ENCODE measurements around the gene MOAP1.
A peak's percentile ranks its signal among the peaks of the same experiment; 100 is the strongest.
"Not testable (repeated sequence)": the region's sequence is repeated elsewhere in the genome, so short reads cannot be mapped to it uniquely, and the experiment has no call there.

MOAP1 gene, protein sequence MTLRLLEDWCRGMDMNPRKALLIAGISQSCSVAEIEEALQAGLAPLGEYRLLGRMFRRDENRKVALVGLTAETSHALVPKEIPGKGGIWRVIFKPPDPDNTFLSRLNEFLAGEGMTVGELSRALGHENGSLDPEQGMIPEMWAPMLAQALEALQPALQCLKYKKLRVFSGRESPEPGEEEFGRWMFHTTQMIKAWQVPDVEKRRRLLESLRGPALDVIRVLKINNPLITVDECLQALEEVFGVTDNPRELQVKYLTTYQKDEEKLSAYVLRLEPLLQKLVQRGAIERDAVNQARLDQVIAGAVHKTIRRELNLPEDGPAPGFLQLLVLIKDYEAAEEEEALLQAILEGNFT

DNA sequence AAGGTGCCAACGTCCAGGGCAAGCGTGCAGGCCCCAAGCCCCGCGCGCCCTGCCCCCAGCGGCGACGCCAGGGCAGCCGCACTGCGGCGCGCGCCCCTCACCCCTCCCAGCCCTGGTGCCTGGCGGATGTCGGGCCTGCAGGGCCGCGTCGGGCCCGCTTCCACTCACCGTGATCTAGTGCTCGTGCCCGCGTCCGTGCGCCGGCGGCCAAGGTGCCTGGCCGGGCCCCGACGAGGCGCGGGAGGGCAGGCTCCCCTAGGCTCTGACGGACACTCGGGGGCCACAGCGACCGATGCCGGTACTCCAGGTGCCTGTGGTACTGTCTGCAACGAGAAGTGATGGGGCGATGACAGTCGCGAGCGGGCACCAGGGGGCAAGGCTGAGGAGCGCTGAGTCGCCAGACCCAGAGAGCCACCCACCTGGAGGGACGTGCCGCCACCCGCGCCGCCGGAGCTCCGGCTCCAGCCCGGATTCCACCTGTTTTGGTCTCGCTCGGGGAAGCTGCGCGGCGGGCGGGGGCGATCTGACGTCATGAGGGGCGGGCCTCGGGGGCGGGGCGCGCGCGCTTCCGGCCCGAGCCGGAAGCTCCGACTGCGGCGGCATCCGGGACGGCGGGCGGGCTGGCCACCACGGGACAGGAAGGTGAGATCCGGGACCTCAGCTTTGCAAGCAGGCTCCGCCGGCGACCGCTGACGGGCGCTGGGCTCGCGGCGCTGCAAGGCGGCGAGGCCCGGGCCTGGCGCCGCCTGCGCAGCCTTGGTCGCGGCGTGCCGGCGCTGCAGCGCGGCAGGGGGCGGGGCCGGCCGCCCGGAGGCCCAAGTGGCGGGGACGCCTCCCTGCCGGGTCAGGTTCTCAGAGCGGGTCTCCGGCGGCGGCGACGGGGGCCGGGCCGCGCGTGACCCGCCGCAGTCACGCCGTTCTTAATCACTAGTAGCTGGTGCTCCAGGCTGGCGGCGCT, at the start of gene MOAP1, which contains the start of gene LYSET:
Gene MOAP1, minus strand, starts transcription at position 507 of the 958 bp plus-strand sequence. CDS start 655 bp downstream, outside the sequence.
Gene LYSET, plus strand, starts transcription at position 927 of the 958 bp plus-strand sequence. CDS start 89 bp downstream, outside the sequence.
- H3K9me3 Mint-ChIP-seq: no peaks in the 10 kb centered on the region
- peak within 1 kb of the TSS; percentile 94 for H3K27ac Mint-ChIP-seq

DNA sequence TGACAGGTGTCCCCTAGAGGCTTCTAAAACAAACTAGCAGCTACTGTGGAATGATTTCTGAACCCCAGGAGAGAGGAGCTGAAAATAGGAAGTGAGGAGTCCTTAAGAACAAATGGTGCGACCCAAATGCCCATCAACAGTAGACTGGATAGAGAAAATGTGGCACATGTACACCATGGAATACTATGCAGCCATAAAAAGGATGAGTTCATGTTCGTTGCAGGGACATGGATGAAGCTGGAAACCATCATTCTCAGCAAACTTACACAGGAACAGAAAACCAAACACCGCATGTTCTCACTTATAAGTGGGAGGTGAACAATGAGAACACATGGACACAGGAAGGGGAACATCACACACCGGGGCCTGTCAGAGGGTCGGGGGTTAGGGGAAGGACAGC, 48.4 kb upstream of the MOAP1 start:
- not testable (repeated sequence) for H3K36me3 Mint-ChIP-seq (ENCODE audit: low read depth); H3K27me3 Mint-ChIP-seq (ENCODE audit: low read depth); H3K27ac Mint-ChIP-seq; H3K4me1 Mint-ChIP-seq (ENCODE audit: low read depth); H3K9me3 Mint-ChIP-seq; H3K4me3 Mint-ChIP-seq

More for the DNA sequence above, at the start of gene MOAP1, which contains the start of gene LYSET:
- Mint-ChIP-seq H3K36me3 (ENCODE audit: low read depth) (peaks cover 8% of the 10 kb centered on the region), H3K4me3 (peak within 1 kb of the TSS; percentile 94), H3K4me1 (ENCODE audit: low read depth) (peaks cover 18% of the 10 kb centered on the region), H3K27me3 (ENCODE audit: low read depth) (no peaks in the 10 kb centered on the region)

DNA sequence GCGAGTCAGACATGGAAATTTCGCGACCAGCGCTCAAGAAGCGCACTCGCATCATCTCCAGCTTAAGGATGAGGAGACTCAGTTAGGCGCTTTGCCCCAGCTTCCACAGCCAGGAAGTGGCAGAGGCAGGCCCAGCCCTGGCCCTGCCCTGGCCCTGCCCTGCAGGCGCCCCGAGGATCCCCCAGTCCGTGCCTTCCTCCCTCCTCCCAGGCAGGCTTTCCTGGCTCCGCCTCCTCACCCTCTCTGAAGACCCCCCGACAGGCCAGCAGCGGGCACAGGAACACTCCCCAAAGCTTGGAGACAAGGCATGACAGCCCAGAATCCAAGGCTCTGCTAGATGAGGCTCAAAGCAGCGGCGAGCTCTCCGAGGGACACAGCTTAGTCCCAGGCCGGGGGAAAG, 47.5 kb upstream of the MOAP1 start:
- Mint-ChIP-seq H3K4me1 (ENCODE audit: low read depth) (peaks cover 6% of the 10 kb centered on the region), H3K4me3 (no peak overlapping the region), H3K36me3 (ENCODE audit: low read depth) (peaks cover 8% of the 10 kb centered on the region), H3K27ac (no peak overlapping the region), H3K9me3 (no peaks in the 10 kb centered on the region), H3K27me3 (ENCODE audit: low read depth) (peaks cover 3% of the 10 kb centered on the region)

DNA sequence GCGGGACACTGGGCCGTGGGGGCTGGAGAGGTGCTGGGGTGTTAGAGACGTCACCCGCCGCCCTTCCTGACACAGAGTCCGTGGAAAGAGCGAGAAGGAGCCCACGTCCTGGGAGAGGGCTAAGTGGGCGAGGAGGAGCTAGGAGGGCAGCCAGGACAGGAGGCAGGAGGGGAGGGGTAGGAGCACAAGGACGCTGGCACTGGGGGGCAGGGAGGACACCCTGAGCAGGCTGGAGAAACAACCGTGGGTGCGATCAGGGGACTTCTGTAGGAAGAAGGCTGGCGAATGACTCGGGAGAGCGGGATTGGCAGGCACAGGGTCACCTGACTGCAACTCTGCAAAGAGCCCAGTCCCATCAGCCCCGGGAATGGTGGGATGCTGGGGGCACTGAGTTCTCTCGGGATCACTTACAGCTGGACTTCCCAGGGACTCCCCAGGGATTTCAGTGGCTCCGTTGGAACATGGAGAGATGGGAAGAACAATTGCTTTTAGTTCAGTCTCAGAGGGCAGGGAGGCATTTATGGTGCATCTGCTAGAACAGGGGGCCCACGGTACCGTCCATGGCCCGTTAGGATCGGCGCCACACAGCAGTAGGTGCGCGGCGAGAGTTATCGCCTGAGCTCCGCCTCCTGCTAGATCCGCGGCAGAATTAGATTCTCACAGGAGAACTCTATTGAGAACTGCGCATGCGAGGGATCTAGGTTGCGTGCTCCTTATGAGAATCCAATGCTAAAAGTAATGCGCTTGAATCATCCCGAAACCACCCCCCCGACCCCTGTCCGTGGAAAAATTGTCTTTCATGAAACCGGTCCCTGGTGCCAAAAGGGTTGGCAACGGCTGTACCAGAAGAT, 46.7 kb upstream of the MOAP1 start:
- H3K4me3 Mint-ChIP-seq: peak overlapping the region; percentile 38
- H3K27ac Mint-ChIP-seq: no peak overlapping the region
- peaks cover 10% of the 10 kb centered on the region for H3K36me3 Mint-ChIP-seq (ENCODE audit: low read depth)
- peaks cover 3% of the 10 kb centered on the region for H3K27me3 Mint-ChIP-seq (ENCODE audit: low read depth)
- peaks cover 6% of the 10 kb centered on the region for H3K4me1 Mint-ChIP-seq (ENCODE audit: low read depth)
- no peaks in the 10 kb centered on the region for H3K9me3 Mint-ChIP-seq

DNA sequence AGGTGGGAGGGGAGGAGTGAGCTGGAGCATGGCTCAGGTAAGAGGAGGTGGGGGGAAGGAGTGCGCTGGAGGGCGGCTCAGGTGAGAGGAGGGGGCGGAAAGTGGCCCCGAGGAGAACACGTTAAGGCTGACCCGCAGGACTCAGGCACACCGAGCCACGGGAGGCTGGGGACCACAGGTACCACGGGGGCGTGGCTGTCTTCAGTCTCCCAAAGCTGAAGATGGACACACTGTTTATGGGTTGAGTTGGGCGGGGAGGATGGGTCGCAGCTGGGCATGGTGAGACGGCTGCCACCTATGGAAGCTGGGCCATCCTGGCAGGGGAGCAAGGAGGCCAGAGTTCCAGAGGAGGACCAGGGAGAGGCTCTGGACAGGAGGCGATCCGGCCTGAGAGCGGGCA, 45.8 kb upstream of the MOAP1 start:
- peaks cover 6% of the 10 kb centered on the region for H3K4me1 Mint-ChIP-seq (ENCODE audit: low read depth)
- H3K27ac Mint-ChIP-seq: no peak overlapping the region
- H3K9me3 Mint-ChIP-seq: no peaks in the 10 kb centered on the region
- peak overlapping the region; percentile 63 for H3K4me3 Mint-ChIP-seq
- peaks cover 3% of the 10 kb centered on the region for H3K27me3 Mint-ChIP-seq (ENCODE audit: low read depth)
- peaks cover 17% of the 10 kb centered on the region for H3K36me3 Mint-ChIP-seq (ENCODE audit: low read depth)

DNA sequence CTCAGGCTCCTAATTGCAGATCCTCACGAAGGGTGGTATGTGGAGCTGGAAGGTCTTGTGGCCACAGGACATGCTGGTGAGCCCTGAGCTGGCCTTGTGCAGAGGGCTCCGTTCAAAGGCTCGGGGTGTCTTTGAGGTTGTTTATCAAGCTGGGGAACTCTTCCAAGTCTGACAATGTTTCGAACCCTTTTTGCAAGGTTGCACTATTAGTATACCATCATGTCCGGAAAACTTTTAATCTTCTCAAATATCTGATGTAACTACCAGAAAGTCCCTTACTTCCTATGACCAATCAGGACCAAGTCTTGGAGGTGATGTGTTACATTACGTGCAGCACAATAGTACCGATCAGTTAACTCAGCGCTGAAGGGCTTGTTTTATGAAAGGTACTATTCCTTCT, 43.9 kb upstream of the MOAP1 start:
- peaks cover 21% of the 10 kb centered on the region for H3K36me3 Mint-ChIP-seq (ENCODE audit: low read depth)
- no peak overlapping the region for H3K27ac Mint-ChIP-seq
- H3K9me3 Mint-ChIP-seq: no peaks in the 10 kb centered on the region
- H3K27me3 Mint-ChIP-seq (ENCODE audit: low read depth): peaks cover 3% of the 10 kb centered on the region
- no peak overlapping the region for H3K4me3 Mint-ChIP-seq
- H3K4me1 Mint-ChIP-seq (ENCODE audit: low read depth): peaks cover 6% of the 10 kb centered on the region

DNA sequence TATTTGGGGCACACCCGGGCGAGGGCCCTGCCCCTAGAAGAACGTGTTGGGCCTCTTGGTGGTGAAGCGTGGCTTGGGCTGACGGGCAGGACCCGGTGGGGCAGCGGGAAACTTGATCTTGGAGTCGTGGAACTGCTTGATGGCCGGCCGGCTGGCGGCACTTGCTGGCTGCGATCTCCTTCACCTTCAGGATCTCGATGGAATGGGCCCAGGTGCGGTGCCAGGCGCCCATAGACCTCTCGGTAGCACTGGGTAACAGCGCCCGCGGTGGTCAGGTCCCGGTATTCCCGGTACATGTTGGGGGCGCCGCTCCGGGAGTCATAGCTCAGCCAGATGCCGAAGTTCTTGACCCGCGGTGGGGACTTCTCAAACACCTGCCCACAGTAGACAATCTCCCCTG, 38.9 kb upstream of the MOAP1 start:
- H3K4me3 Mint-ChIP-seq: no peak overlapping the region
- H3K36me3 Mint-ChIP-seq (ENCODE audit: low read depth): peaks cover 36% of the 10 kb centered on the region
- H3K27me3 Mint-ChIP-seq (ENCODE audit: low read depth): no peaks in the 10 kb centered on the region
- H3K4me1 Mint-ChIP-seq (ENCODE audit: low read depth): no peaks in the 10 kb centered on the region
- no peak overlapping the region for H3K27ac Mint-ChIP-seq
- no peaks in the 10 kb centered on the region for H3K9me3 Mint-ChIP-seq

DNA sequence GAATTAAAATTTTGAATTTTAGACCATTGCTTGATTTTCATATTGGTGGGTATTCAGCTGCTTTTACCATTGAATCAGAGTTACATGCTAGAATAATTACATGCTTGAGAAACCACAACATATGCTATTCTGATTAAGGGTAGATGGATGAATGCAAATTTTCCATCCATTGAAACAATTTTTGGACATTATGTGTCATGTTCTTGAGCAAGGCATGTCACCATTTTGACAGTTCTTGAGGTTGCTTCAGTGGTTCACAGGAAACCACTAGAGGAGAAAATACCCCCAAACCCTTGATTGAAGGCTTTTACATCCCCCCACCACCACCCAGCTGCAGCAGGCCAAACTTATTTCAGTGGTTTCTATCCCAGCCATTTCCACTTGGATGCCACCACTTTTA, 35.8 kb upstream of the MOAP1 start:
- no peaks in the 10 kb centered on the region for H3K9me3 Mint-ChIP-seq
- no peak overlapping the region for H3K27ac Mint-ChIP-seq
- H3K4me3 Mint-ChIP-seq: no peak overlapping the region
- no peaks in the 10 kb centered on the region for H3K27me3 Mint-ChIP-seq (ENCODE audit: low read depth)
- no peaks in the 10 kb centered on the region for H3K4me1 Mint-ChIP-seq (ENCODE audit: low read depth)
- H3K36me3 Mint-ChIP-seq (ENCODE audit: low read depth): peaks cover 31% of the 10 kb centered on the region

DNA sequence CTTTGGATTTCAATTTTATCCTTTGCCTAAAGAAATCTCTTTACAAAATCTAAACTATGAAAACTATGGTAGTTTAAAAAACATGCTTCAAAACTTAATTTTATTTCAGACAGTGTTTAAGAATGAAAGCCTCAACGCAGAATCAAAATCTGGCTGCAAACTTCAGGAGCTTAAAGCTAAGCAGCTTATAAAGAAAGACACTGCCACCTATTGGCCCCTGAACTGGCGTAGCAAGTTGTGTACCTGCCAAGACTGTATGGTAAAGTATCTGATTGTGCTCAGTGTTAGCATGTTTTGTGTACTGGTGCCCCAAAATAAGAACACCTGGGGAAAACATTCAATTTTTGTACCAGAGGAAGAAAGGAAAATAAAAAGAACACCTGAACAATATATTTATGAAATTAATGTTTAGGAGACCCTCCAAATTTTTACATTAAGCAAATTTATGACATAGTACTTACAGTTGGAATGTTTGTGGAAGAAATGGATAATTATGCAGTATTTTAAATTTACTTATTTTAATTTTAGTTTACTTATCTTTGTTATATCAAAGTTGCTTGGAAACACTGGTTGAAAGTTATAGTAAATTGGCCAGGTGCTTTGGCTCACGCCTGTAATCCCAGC, 34.5 kb upstream of the MOAP1 start:
- Mint-ChIP-seq H3K4me3 (no peak overlapping the region), H3K4me1 (ENCODE audit: low read depth) (no peaks in the 10 kb centered on the region), H3K9me3 (no peaks in the 10 kb centered on the region), H3K27ac (no peak overlapping the region), H3K36me3 (ENCODE audit: low read depth) (peaks cover 31% of the 10 kb centered on the region), H3K27me3 (ENCODE audit: low read depth) (no peaks in the 10 kb centered on the region)

DNA sequence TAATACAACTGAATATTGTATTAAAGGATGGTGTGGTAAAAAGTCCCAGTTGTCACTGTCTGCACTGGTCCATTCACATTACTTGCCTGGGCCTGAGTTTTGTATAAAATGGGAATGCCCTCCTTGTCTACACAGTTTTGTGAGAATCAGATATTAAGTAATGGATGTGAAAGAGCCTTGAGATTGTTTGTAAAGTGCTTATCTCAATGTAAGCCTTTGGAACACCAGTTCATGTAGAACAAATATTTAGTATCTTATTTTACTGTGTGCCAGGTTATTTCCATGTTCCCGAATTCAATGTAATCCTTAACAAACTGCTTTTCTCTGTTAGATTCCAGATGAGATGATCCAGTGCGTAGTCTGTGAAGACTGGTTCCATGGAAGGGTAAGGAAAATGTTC, 29.9 kb upstream of the MOAP1 start:
- H3K27me3 Mint-ChIP-seq (ENCODE audit: low read depth): no peaks in the 10 kb centered on the region

DNA sequence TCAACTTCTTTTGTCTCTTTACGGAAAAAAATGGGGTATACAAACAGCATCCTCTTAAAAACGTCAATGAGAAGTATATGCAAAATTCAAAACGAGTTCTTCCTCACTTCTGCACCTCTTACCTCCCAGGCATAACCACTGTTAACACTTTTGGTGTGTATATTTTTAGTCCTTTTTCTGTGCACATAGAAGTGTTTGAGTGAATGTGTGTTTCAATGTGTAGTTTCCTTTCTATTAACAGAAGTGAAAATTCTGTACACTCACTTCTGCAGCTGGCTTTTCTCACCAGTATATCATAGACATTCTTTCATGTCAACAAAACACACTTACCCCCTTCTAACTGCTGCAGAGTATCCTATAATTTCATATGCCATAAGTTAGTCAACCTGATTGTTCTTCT, 27.7 kb upstream of the MOAP1 start:
- H3K4me3 Mint-ChIP-seq: no peak overlapping the region
- H3K27me3 Mint-ChIP-seq (ENCODE audit: low read depth): no peaks in the 10 kb centered on the region
- peaks cover 10% of the 10 kb centered on the region for H3K4me1 Mint-ChIP-seq (ENCODE audit: low read depth)
- H3K9me3 Mint-ChIP-seq: no peaks in the 10 kb centered on the region
- no peak overlapping the region for H3K27ac Mint-ChIP-seq
- peaks cover 21% of the 10 kb centered on the region for H3K36me3 Mint-ChIP-seq (ENCODE audit: low read depth)

More for the DNA sequence above, 29.9 kb upstream of the MOAP1 start:
- Mint-ChIP-seq H3K9me3 (no peaks in the 10 kb centered on the region), H3K36me3 (ENCODE audit: low read depth) (peaks cover 27% of the 10 kb centered on the region), H3K4me3 (no peak overlapping the region), H3K4me1 (ENCODE audit: low read depth) (peaks cover 2% of the 10 kb centered on the region), H3K27ac (no peak overlapping the region)

DNA sequence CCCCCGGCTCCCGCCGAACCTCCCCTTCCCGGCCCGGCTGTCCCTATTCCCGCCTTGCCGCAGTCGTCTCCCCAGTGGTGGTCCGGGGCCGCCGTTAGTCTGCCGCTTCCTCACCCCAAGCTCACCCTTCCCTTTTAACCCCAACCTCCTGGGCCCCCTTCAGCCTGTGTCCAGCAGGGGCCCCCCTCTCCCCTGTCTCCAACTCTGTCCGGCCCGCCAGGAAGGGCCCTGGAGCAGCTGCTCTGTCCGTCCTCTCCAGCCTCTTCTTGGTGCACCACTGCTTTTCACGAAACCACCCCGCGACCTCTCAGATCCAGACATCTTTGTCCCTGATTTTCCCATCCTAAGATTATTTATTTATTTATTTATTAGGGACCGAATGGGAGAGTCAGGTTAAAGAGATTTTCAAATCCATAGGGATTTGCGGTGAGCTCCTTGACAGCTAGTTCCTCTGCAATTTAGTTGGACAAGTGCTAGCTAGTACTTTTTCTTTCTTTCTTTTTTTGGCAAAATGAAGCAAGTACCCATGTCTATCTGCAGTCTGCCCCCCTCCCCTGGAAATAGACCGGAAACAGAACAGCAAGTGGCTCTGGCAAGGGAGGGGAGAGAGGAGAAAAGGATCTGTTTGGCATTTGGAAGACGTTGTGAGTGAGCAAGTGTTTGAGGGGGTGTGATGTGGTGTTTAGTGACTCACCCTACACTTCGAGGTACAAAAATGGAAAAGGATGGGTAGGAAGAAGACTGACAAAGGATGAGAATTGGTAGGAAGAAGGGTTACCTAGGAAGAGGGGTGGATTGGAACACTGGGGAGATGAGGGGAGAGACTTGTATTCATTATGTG, 23.0 kb upstream of the MOAP1 start:
- H3K4me3 Mint-ChIP-seq: peak overlapping the region; percentile 85

More for the DNA sequence above, 23.0 kb upstream of the MOAP1 start:
- Mint-ChIP-seq H3K9me3 (no peaks in the 10 kb centered on the region), H3K27me3 (ENCODE audit: low read depth) (no peaks in the 10 kb centered on the region), H3K27ac (peak overlapping the region; percentile 49), H3K36me3 (ENCODE audit: low read depth) (peaks cover 11% of the 10 kb centered on the region), H3K4me1 (ENCODE audit: low read depth) (peaks cover 24% of the 10 kb centered on the region)
